ENCODE measurements around the gene ZNF20. TPM values are rescaled to one million over a fixed set of nuclear protein-coding genes. Genes with fewer than 3 reads are reported as not detected.

ZNF20 gene
- total and polyA plus RNA-seq, 9 of the 15 experiments (the other 6 are each of a cell fraction or from before 2014, with no cell fraction given): 1.4 to 3.7 (median 3.1) TPM

GRCh38 chr19:12092065-12092867, 47.9 kb downstream of the ZNF20 start (continued):
- TF ChIP-seq E2F6 (IDR thresholded peaks at IDR 0.05; ENCODE audit: borderline replicate concordance in 1 of 2, extremely low read depth in 1 of 2, insufficient read depth in 1 of 2, insufficient read length in 1 of 2, low read depth in 1 of 2, low read length in 1 of 2, poor library complexity in 1 of 2, severe bottlenecking in 1 of 2): peak in 1 of 2 experiments; percentile 81
- TF ChIP-seq KLF16 (IDR thresholded peaks at IDR 0.05): 0 out of 2 replicates have a peak, but pooled peaks have one; percentile 13
- peak; percentile 25 for TF ChIP-seq SP2 (IDR thresholded peaks at IDR 0.05; ENCODE audit: extremely low read depth, low read depth, low read length, poor library complexity, severe bottlenecking)
- no peak for TF ChIP-seq XRCC3 (IDR thresholded peaks at IDR 0.05)
- peak; percentile 58; the same call in 1 of the 2 replicates for TF ChIP-seq ZFX (CRISPR knock-in tag; IDR thresholded peaks at IDR 0.05)
- TF ChIP-seq PRDM10 (IDR thresholded peaks at IDR 0.05; ENCODE audit: partially characterized antibody): peak; percentile 56
- TF ChIP-seq NRF1 (conservative IDR thresholded peaks at IDR 0.05 in 1 of 2, IDR thresholded peaks at IDR 0.05 in 1 of 2): peak in 1 of 2 experiments; percentile 41; a peak in 3 of 4 replicates
- no peak for TF ChIP-seq ZEB2 (IDR thresholded peaks at IDR 0.05)
- 0 out of 2 replicates have a peak, but pooled peaks have one; percentile 19 for TF ChIP-seq STAG1 (CRISPR knock-in tag; IDR thresholded peaks at IDR 0.05; ENCODE audit: borderline replicate concordance)
- TF ChIP-seq FOXK2 (conservative IDR thresholded peaks at IDR 0.05 in 1 of 2, IDR thresholded peaks at IDR 0.05 in 1 of 2; ENCODE audit: low read depth in 2 of 2): peak; percentile 55 to 69; a peak in 3 of 4 replicates
- peak; percentile 40; the same call in 1 of the 2 replicates for TF ChIP-seq MBD2 (IDR thresholded peaks at IDR 0.05; ENCODE audit: borderline replicate concordance, low read depth)
- TF ChIP-seq TAL1 (IDR thresholded peaks at IDR 0.05): no peak
